HEK293 (cell line): ENCODE results near the gene ECT2.

ENCODE experiments used
- CTCF ChIA-PET: fragments of 350-600 bp; formaldehyde crosslinking; extraction: SDS; loops from one replicate; lab custom pipeline; 2021; ENCODE audit warnings: antibody characterized with exemption; lab: Yijun Ruan, JAX
- POLR2A ChIA-PET: fragments of 300-600 bp; formaldehyde crosslinking; extraction: SDS; loops from one replicate; lab custom pipeline; 2020; ENCODE audit warnings: antibody characterized with exemption, inconsistent platforms; lab: Yijun Ruan, JAX
- H3K27ac ChIP-seq: fragments of 200-500 bp; sonication (Bioruptor generic); 2 replicates; pipeline ENCODE4 v1.5.1; 2014; ENCODE audit warnings: low read depth, low read length, control low read depth, inconsistent platforms; ENCODE audit errors: extremely low read depth
- H3K36me3 ChIP-seq, 2 experiments: fragments of 200-500 bp in 1 of 2; sonication (Bioruptor generic) in 1 of 2; 1 replicate in 1 of 2; 2 replicates in 1 of 2; pipeline ENCODE4 v1.5.1; 2014 to 2017; ENCODE audit warnings: inconsistent platforms in 2 of 2, low read length in 2 of 2; ENCODE audit not compliant: control insufficient read depth in 2 of 2, insufficient read depth in 1 of 2
- H3K4me1 ChIP-seq: fragments of 200-500 bp; sonication (Bioruptor generic); 2 replicates; pipeline ENCODE4 v1.5.1; 2014; ENCODE audit warnings: mild to moderate bottlenecking, low read length, inconsistent platforms; ENCODE audit not compliant: control insufficient read depth, insufficient read depth
- H3K4me3 ChIP-seq: 2 replicates; pipeline ENCODE4 v1.5.1; 2011; ENCODE audit warnings: low read depth, mild to moderate bottlenecking, control low read depth, low read length, moderate library complexity
- H3K9me3 ChIP-seq: fragments of 200-500 bp; sonication (Bioruptor generic); 2 replicates; pipeline ENCODE4 v1.5.1; 2014; ENCODE audit warnings: low read depth, low read length, inconsistent platforms; ENCODE audit not compliant: control insufficient read depth, insufficient read depth
- CTCF ChIP-seq: fragments of 450-650 bp; formaldehyde crosslinking; IDR thresholded peaks from 2 replicates; pipeline ENCODE4 v1.5.1; 2016; ENCODE audit warnings: missing biosample characterization, missing genetic modification characterization
- GFI1B ChIP-seq: fragments of 450-650 bp; formaldehyde crosslinking; IDR thresholded peaks from 2 replicates; pipeline ENCODE4 v1.5.1; 2016; ENCODE audit warnings: missing biosample characterization, missing genetic modification characterization
- GLI4 ChIP-seq: fragments of 450-650 bp; formaldehyde crosslinking; IDR thresholded peaks from 2 replicates; pipeline ENCODE4 v1.5.1; 2016; ENCODE audit warnings: missing biosample characterization, missing genetic modification characterization
- HOXA7 ChIP-seq: sonication (generic); formaldehyde crosslinking; IDR thresholded peaks from 2 replicates; pipeline ENCODE4 v1.8.1; 2022; ENCODE audit warnings: missing genetic modification reagents, borderline replicate concordance
- KLF1 ChIP-seq: fragments of 450-650 bp; formaldehyde crosslinking; IDR thresholded peaks from 2 replicates; pipeline ENCODE4 v1.5.1; 2016; ENCODE audit warnings: missing biosample characterization, missing genetic modification characterization
- REST ChIP-seq: fragments of 450-650 bp; formaldehyde crosslinking; IDR thresholded peaks from 2 replicates; pipeline ENCODE4 v1.5.1; 2016; ENCODE audit warnings: missing biosample characterization, missing genetic modification characterization
- TCF7L2 ChIP-seq: IDR thresholded peaks from 2 replicates; pipeline ENCODE4 v1.6.1; 2011; ENCODE audit warnings: low read depth, mild to moderate bottlenecking, inconsistent platforms, low read length, moderate library complexity, borderline replicate concordance
- TSHZ1 ChIP-seq: fragments of 450-650 bp; formaldehyde crosslinking; IDR thresholded peaks from 2 replicates; pipeline ENCODE4 v1.5.1; 2016; ENCODE audit warnings: missing biosample characterization, missing genetic modification characterization, borderline replicate concordance
- ZBTB1 ChIP-seq: fragments of 450-650 bp; formaldehyde crosslinking; IDR thresholded peaks from 2 replicates; pipeline ENCODE4 v1.5.1; 2016; ENCODE audit warnings: missing biosample characterization, missing genetic modification characterization
- ZBTB8A ChIP-seq: fragments of 450-650 bp; formaldehyde crosslinking; IDR thresholded peaks from 2 replicates; pipeline ENCODE4 v1.5.1; 2016; ENCODE audit warnings: missing biosample characterization, missing genetic modification characterization
- ZNF174 ChIP-seq: fragments of 450-650 bp; formaldehyde crosslinking; IDR thresholded peaks from 2 replicates; pipeline ENCODE4 v1.5.0; 2017; ENCODE audit warnings: missing biosample characterization, mild to moderate bottlenecking, missing genetic modification characterization
- ZNF18 ChIP-seq: fragments of 450-650 bp; formaldehyde crosslinking; IDR thresholded peaks from 2 replicates; pipeline ENCODE4 v1.5.1; 2016; ENCODE audit warnings: missing biosample characterization, missing genetic modification characterization
- ZNF221 ChIP-seq: fragments of 450-650 bp; formaldehyde crosslinking; IDR thresholded peaks from 2 replicates; pipeline ENCODE4 v1.5.1; 2017; ENCODE audit warnings: missing biosample characterization, missing genetic modification characterization, borderline replicate concordance
- ZNF311 ChIP-seq: fragments of 450-650 bp; formaldehyde crosslinking; IDR thresholded peaks from 2 replicates; pipeline ENCODE4 v1.5.1; 2017; ENCODE audit warnings: missing biosample characterization, missing genetic modification characterization, borderline replicate concordance
- ZNF391 ChIP-seq: fragments of 450-650 bp; formaldehyde crosslinking; IDR thresholded peaks from 2 replicates; pipeline ENCODE4 v1.5.1; 2016; ENCODE audit warnings: low read depth, missing biosample characterization, missing genetic modification characterization, borderline replicate concordance
- ZNF621 ChIP-seq: fragments of 450-650 bp; formaldehyde crosslinking; IDR thresholded peaks from 2 replicates; pipeline ENCODE4 v1.5.1; 2017; ENCODE audit warnings: missing biosample characterization, missing genetic modification characterization
- ZNF701 ChIP-seq: fragments of 450-650 bp; formaldehyde crosslinking; IDR thresholded peaks from 2 replicates; pipeline ENCODE4 v1.5.1; 2016; ENCODE audit warnings: missing biosample characterization, missing genetic modification characterization
- ZNF776 ChIP-seq: fragments of 450-650 bp; formaldehyde crosslinking; IDR thresholded peaks from 2 replicates; pipeline ENCODE4 v1.5.0; 2017; ENCODE audit warnings: missing biosample characterization, missing genetic modification characterization, borderline replicate concordance
- ZNF785 ChIP-seq: fragments of 450-650 bp; formaldehyde crosslinking; IDR thresholded peaks from 2 replicates; pipeline ENCODE4 v1.5.1; 2016; ENCODE audit warnings: missing biosample characterization, missing genetic modification characterization
- ZSCAN5A ChIP-seq: fragments of 450-650 bp; formaldehyde crosslinking; IDR thresholded peaks from 2 replicates; pipeline ENCODE4 v1.5.1; 2016; ENCODE audit warnings: missing biosample characterization, missing genetic modification characterization

ECT2 gene

GRCh38 chr3:172799246-172799645 lies 48.7 kb downstream of the ECT2 start (continued):
- no peak for TF ChIP-seq KLF1 (tag by site-specific recombination)
- TF ChIP-seq ZNF311 (tag by site-specific recombination) = no peak

- Histone ChIP-seq H3K4me1 (no peaks in the 10 kb centered on the region), H3K9me3 (no peaks in the 10 kb centered on the region), H3K4me3 (no peak overlapping the region), H3K27ac (no peak overlapping the region), H3K36me3 (peaks cover 0 to 14% of the 10 kb centered on the region in 2 experiments; a peak in 2 of 3 replicates)
- POLR2A ChIA-PET = no interaction called here
- CTCF ChIA-PET = no interaction called here
- TF ChIP-seq REST (tag by site-specific recombination) (no peak), GLI4 (no peak), ZNF621 (tag by site-specific recombination) (no peak), ZNF701 (tag by site-specific recombination) (no peak), KLF1 (tag by site-specific recombination) (no peak), ZNF776 (tag by site-specific recombination) (no peak), CTCF (tag by site-specific recombination) (no peak), TCF7L2 (no peak), TSHZ1 (tag by site-specific recombination) (no peak), ZNF174 (no peak), GFI1B (tag by site-specific recombination) (no peak), ZNF18 (tag by site-specific recombination) (no peak), ZNF785 (tag by site-specific recombination) (no peak), ZNF391 (tag by site-specific recombination) (no peak), ZNF221 (tag by site-specific recombination) (no peak), ZBTB1 (tag by site-specific recombination) (no peak), HOXA7 (CRISPR knock-in tag) (no peak), ZBTB8A (no peak), ZSCAN5A (no peak)
These were observed 49.6 kb downstream of the ECT2 start for GRCh38 chr3:172800156-172800555.
